HUES64 (cell line): ENCODE results near the gene STK33. TPM values are rescaled to one million over a fixed set of nuclear protein-coding genes. Genes with fewer than 3 reads are reported as not detected.

Experiments used
- H3K27ac ChIP-seq: 2 replicates; pipeline ENCODE4 v1.7.0; 2013; ENCODE audit warnings: low read depth, low read length, inconsistent platforms
- H3K27me3 ChIP-seq: 2 replicates; pipeline ENCODE4 v1.6.1; 2013; ENCODE audit warnings: mild to moderate bottlenecking, low read length; ENCODE audit not compliant: insufficient read depth
- H3K36me3 ChIP-seq: 2 replicates; pipeline ENCODE4 v1.6.1; 2013; ENCODE audit warnings: mild to moderate bottlenecking, low read length; ENCODE audit not compliant: insufficient read depth
- H3K4me1 ChIP-seq: 2 replicates; pipeline ENCODE4 v1.6.1; 2013; ENCODE audit warnings: mild to moderate bottlenecking, low read length, moderate library complexity; ENCODE audit not compliant: insufficient read depth
- H3K4me3 ChIP-seq: 2 replicates; pipeline ENCODE4 v1.5.1; 2013; ENCODE audit warnings: mild to moderate bottlenecking, low read length, moderate library complexity
- H3K9ac ChIP-seq: 2 replicates; pipeline ENCODE4 v1.6.1; 2013; ENCODE audit warnings: mild to moderate bottlenecking, low read depth, low read length
- H3K9me3 ChIP-seq: 2 replicates; pipeline ENCODE4 v1.6.1; 2013; ENCODE audit warnings: low read depth, low read length; ENCODE audit not compliant: insufficient read depth
- WGBS: fragments of 150-250, 120-280 bp; methylation state at CpG from one replicate; pipeline ENCODE4 v1.1.7; 2013; ENCODE audit warnings: missing lambda C conversion rate; 5-methylcytosine and 5-hydroxymethylcytosine counted together
- polyA plus RNA-seq, 2 experiments: library from polyadenylated mRNA; stranded (reverse); fragments of 50-300 nt; gene quantifications; one replicate each; pipeline ENCODE4 v1.2.3, GENCODE V29; 2013

The STK33 gene
- 10.8 TPM for polyA plus RNA-seq (2013, experiment 1 of 2)
- 16.4 TPM for polyA plus RNA-seq (2013, experiment 2 of 2)

- Histone ChIP-seq H3K27ac (peak within 1 kb of the TSS; percentile 54; the same call in 1 of the 2 replicates), H3K27me3 (no peaks in the 10 kb centered on the region), H3K36me3 (no peaks in the 10 kb centered on the region), H3K9ac (peak within 1 kb of the TSS; percentile 91), H3K9me3 (no peaks in the 10 kb centered on the region), H3K4me1 (peaks cover 9% of the 10 kb centered on the region), H3K4me3 (peak within 1 kb of the TSS; percentile 88)
- WGBS, result 5% methylated on average over 55 of the region's 55 CpGs
Observed at GRCh38 chr11:8593935-8594909, at the start of gene STK33. Gene STK33, minus strand, starts transcription at chr11:8594228. Its CDS starts 119,323 bp downstream, at chr11:8474905.

- Histone ChIP-seq H3K27ac (no peak overlapping the region), H3K4me3 (no peak overlapping the region), H3K4me1 (peaks cover 15% of the 10 kb centered on the region), H3K36me3 (peaks cover 26% of the 10 kb centered on the region), H3K27me3 (no peaks in the 10 kb centered on the region), H3K9me3 (no peaks in the 10 kb centered on the region), H3K9ac (no peak overlapping the region)
- WGBS, result 92% methylated on average over 5 of the region's 5 CpGs
Observed at GRCh38 chr11:8642196-8642841, 48.3 kb upstream of the STK33 start.

GRCh38 chr11:8641332-8641731, 47.3 kb upstream of the STK33 start:
- H3K9me3 ChIP-seq, result no peaks in the 10 kb centered on the region
- no peak overlapping the region for H3K4me3 ChIP-seq
- peaks cover 20% of the 10 kb centered on the region; the same call in 1 of the 2 replicates for H3K36me3 ChIP-seq
- H3K27ac ChIP-seq, result no peak overlapping the region
- no peaks in the 10 kb centered on the region for H3K27me3 ChIP-seq
- H3K4me1 ChIP-seq, result peaks cover 15% of the 10 kb centered on the region
- 87% methylated on average over 2 of the region's 2 CpGs for WGBS
- H3K9ac ChIP-seq, result no peak overlapping the region

- Histone ChIP-seq H3K36me3 (peaks cover 12% of the 10 kb centered on the region; the same call in 1 of the 2 replicates), H3K9ac (0 out of 2 replicates have a peak overlapping the region, but pooled peaks have one; percentile 41), H3K27me3 (no peaks in the 10 kb centered on the region), H3K9me3 (no peaks in the 10 kb centered on the region), H3K4me3 (no peak overlapping the region), H3K4me1 (peaks cover 15% of the 10 kb centered on the region), H3K27ac (no peak overlapping the region)
- WGBS, result 41% methylated on average over 5 of the region's 5 CpGs
Observed at GRCh38 chr11:8640267-8640906, 46.4 kb upstream of the STK33 start.

GRCh38 chr11:8639655-8640054, 45.6 kb upstream of the STK33 start:
- WGBS, result 92% methylated on average over 3 of the region's 3 CpGs
- Histone ChIP-seq H3K36me3 (peaks cover 11% of the 10 kb centered on the region; the same call in 1 of the 2 replicates), H3K4me1 (peaks cover 15% of the 10 kb centered on the region), H3K27me3 (no peaks in the 10 kb centered on the region), H3K9ac (no peak overlapping the region), H3K27ac (no peak overlapping the region), H3K4me3 (no peak overlapping the region), H3K9me3 (no peaks in the 10 kb centered on the region)

GRCh38 chr11:8638300-8638699, 44.3 kb upstream of the STK33 start:
- no peak overlapping the region for H3K4me3 ChIP-seq
- H3K9me3 ChIP-seq, result no peaks in the 10 kb centered on the region
- no peak overlapping the region for H3K9ac ChIP-seq
- peaks cover 11% of the 10 kb centered on the region; the same call in 1 of the 2 replicates for H3K36me3 ChIP-seq
- H3K27me3 ChIP-seq, result no peaks in the 10 kb centered on the region
- 100% methylated on average over 3 of the region's 5 CpGs for WGBS
- peaks cover 15% of the 10 kb centered on the region for H3K4me1 ChIP-seq
- no peak overlapping the region for H3K27ac ChIP-seq

GRCh38 chr11:8636127-8636526, 42.1 kb upstream of the STK33 start:
- H3K36me3 ChIP-seq, result peaks cover 8% of the 10 kb centered on the region; the same call in 1 of the 2 replicates
- H3K4me3 ChIP-seq, result no peak overlapping the region
- peaks cover 12% of the 10 kb centered on the region for H3K4me1 ChIP-seq
- H3K9me3 ChIP-seq, result no peaks in the 10 kb centered on the region
- H3K27me3 ChIP-seq, result no peaks in the 10 kb centered on the region
- 94% methylated on average over 2 of the region's 2 CpGs for WGBS
- no peak overlapping the region for H3K27ac ChIP-seq
- no peak overlapping the region for H3K9ac ChIP-seq

- H3K9ac ChIP-seq, result no peak overlapping the region
- H3K36me3 ChIP-seq, result peaks cover 8% of the 10 kb centered on the region; the same call in 1 of the 2 replicates
- H3K27me3 ChIP-seq, result no peaks in the 10 kb centered on the region
- no peaks in the 10 kb centered on the region for H3K4me1 ChIP-seq
- H3K27ac ChIP-seq, result no peak overlapping the region
- no peak overlapping the region for H3K4me3 ChIP-seq
- WGBS, result 95% methylated on average over 6 of the region's 6 CpGs
- H3K9me3 ChIP-seq, result no peaks in the 10 kb centered on the region
Observed at GRCh38 chr11:8634498-8634897, 40.5 kb upstream of the STK33 start.

GRCh38 chr11:8631395-8632118, 37.5 kb upstream of the STK33 start:
- Histone ChIP-seq H3K4me1 (no peaks in the 10 kb centered on the region), H3K9me3 (no peaks in the 10 kb centered on the region), H3K9ac (no peak overlapping the region), H3K4me3 (no peak overlapping the region), H3K27ac (no peak overlapping the region), H3K27me3 (no peaks in the 10 kb centered on the region), H3K36me3 (no peaks in the 10 kb centered on the region)
- WGBS, result 89% methylated on average over 5 of the region's 6 CpGs

- WGBS, result 91% methylated on average over 2 of the region's 2 CpGs
- Histone ChIP-seq H3K9ac (no peak overlapping the region), H3K4me3 (no peak overlapping the region), H3K27me3 (no peaks in the 10 kb centered on the region), H3K9me3 (no peaks in the 10 kb centered on the region), H3K36me3 (peaks cover 4% of the 10 kb centered on the region), H3K4me1 (no peaks in the 10 kb centered on the region), H3K27ac (no peak overlapping the region)
Observed at GRCh38 chr11:8624698-8625097, 30.7 kb upstream of the STK33 start.
